Loucy (cell line): ENCODE measurements around the gene CLEC18C.

Experiments
- H2AFZ ChIP-seq: fragments of 200-600 bp; sonication (generic); 2 replicates; pipeline ENCODE4 v1.6.0; 2016; ENCODE audit warnings: antibody characterized with exemption, mild to moderate bottlenecking, low read length, moderate library complexity
- H3F3A ChIP-seq: fragments of 200-600 bp; 2 replicates; pipeline ENCODE4 v1.6.0; 2016; ENCODE audit warnings: antibody characterized with exemption, low read depth, mild to moderate bottlenecking
- H3K27me3 ChIP-seq: fragments of 200-600 bp; sonication (generic); 2 replicates; pipeline ENCODE4 v1.6.1; 2014; ENCODE audit warnings: low read length, mild to moderate bottlenecking; ENCODE audit not compliant: insufficient read depth, poor library complexity, severe bottlenecking
- H3K36me3 ChIP-seq: fragments of 200-600 bp; sonication (generic); 2 replicates; pipeline ENCODE4 v1.6.1; 2016; ENCODE audit warnings: low read length; ENCODE audit not compliant: insufficient read depth
- H3K4me1 ChIP-seq: fragments of 200-600 bp; sonication (generic); 2 replicates; pipeline ENCODE4 v1.5.1; 2014; ENCODE audit warnings: low read length, mild to moderate bottlenecking; ENCODE audit not compliant: insufficient read depth, poor library complexity, severe bottlenecking
- H3K4me2 ChIP-seq: fragments of 200-600 bp; sonication (generic); 2 replicates; pipeline ENCODE4 v1.6.0; 2014; ENCODE audit warnings: antibody characterized with exemption, low read length, low read depth, mild to moderate bottlenecking; ENCODE audit not compliant: poor library complexity, severe bottlenecking
- H3K4me3 ChIP-seq: fragments of 200-600 bp; sonication (generic); 2 replicates; pipeline ENCODE4 v1.5.1; 2014; ENCODE audit warnings: low read length, mild to moderate bottlenecking, mixed read lengths; ENCODE audit not compliant: poor library complexity, severe bottlenecking
- H3K79me2 ChIP-seq: fragments of 200-600 bp; sonication (generic); 2 replicates; pipeline ENCODE4 v1.6.1; 2014; ENCODE audit warnings: low read length; ENCODE audit not compliant: insufficient read depth
- H3K9ac ChIP-seq: fragments of 200-600 bp; sonication (generic); 2 replicates; pipeline ENCODE4 v1.6.0; 2014; ENCODE audit warnings: mild to moderate bottlenecking, low read depth, low read length, moderate library complexity; ENCODE audit not compliant: poor library complexity, severe bottlenecking
- H3K9me2 ChIP-seq: fragments of 200-600 bp; sonication (generic); replicated peaks from 2 replicates; pipeline ENCODE4 v1.6.1; 2016; ENCODE audit warnings: low read depth, low read length, mixed read lengths
- H3K9me3 ChIP-seq: fragments of 200-600 bp; sonication (generic); 2 replicates; pipeline ENCODE4 v1.6.1; 2014; ENCODE audit warnings: mild to moderate bottlenecking, antibody characterized with exemption, low read length, low read depth; ENCODE audit not compliant: insufficient read depth
- H4K20me1 ChIP-seq: fragments of 200-600 bp; sonication (generic); 2 replicates; pipeline ENCODE4 v1.6.0; 2014; ENCODE audit warnings: antibody characterized with exemption, low read length, mild to moderate bottlenecking; ENCODE audit not compliant: insufficient read depth, poor library complexity, severe bottlenecking
- EZH2phosphoT487 ChIP-seq: fragments of 200-600 bp; IDR thresholded peaks from 2 replicates; pipeline ENCODE4 v1.6.1; 2018; ENCODE audit warnings: antibody characterized with exemption, mild to moderate bottlenecking, moderate library complexity, borderline replicate concordance
- TF ChIP-seq, protein P1 (sequence below): fragments of 200-600 bp; sonication (generic); conservative IDR thresholded peaks from 2 replicates; pipeline ENCODE4 v1.5.1; 2014; ENCODE audit warnings: mild to moderate bottlenecking, antibody characterized with exemption, low read length

Gene CLEC18C

DNA sequence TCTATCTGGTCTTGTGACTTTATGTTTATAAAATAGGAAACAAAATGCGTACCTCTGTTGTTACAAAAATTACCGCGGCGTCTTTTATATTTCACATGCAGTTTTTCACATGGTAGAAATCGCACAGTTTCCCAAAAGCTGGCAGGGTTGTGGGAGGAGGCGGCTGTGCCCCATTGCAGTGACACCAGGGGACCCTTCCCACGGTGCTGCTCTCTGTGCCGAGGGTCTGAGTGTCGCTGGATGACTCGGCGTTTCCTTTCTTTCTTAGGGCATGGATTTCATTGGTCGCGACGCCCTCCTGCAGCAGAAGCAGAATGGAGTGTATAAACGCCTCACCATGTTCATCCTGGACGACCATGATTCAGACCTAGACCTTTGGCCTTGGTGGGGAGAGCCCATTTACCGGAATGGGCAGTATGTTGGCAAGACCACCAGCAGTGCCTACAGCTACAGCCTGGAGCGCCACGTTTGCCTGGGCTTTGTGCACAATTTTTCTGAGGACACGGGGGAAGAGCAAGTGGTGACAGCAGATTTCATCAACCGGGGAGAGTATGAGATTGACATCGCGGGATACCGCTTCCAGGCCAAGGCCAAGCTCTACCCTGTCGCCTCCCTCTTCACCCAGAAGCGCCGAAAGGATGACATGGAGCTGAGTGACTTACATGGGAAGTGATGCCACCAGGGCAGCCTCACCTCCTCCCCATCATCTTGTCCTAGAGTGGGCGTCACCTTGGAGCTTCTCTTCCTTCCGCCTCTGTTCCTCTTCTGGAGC is 17.2 kb upstream of the CLEC18C start:
- no peaks in the 10 kb centered on the region for H3K9me2 ChIP-seq
- H3F3A ChIP-seq = no peaks in the 10 kb centered on the region
- H3K9me3 ChIP-seq = no peaks in the 10 kb centered on the region
- no peak overlapping the region for H3K9ac ChIP-seq
- H3K27me3 ChIP-seq = no peaks in the 10 kb centered on the region
- no peak overlapping the region for H2AFZ ChIP-seq
- H4K20me1 ChIP-seq = no peaks in the 10 kb centered on the region
- TF ChIP-seq EZH2phosphoT487 = no peak
- TF ChIP-seq, protein P1, sequence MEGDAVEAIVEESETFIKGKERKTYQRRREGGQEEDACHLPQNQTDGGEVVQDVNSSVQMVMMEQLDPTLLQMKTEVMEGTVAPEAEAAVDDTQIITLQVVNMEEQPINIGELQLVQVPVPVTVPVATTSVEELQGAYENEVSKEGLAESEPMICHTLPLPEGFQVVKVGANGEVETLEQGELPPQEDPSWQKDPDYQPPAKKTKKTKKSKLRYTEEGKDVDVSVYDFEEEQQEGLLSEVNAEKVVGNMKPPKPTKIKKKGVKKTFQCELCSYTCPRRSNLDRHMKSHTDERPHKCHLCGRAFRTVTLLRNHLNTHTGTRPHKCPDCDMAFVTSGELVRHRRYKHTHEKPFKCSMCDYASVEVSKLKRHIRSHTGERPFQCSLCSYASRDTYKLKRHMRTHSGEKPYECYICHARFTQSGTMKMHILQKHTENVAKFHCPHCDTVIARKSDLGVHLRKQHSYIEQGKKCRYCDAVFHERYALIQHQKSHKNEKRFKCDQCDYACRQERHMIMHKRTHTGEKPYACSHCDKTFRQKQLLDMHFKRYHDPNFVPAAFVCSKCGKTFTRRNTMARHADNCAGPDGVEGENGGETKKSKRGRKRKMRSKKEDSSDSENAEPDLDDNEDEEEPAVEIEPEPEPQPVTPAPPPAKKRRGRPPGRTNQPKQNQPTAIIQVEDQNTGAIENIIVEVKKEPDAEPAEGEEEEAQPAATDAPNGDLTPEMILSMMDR = no peak
- H3K4me1 ChIP-seq = no peaks in the 10 kb centered on the region
- H3K79me2 ChIP-seq = no peaks in the 10 kb centered on the region
- no peak overlapping the region for H3K4me3 ChIP-seq
- no peak overlapping the region for H3K4me2 ChIP-seq
- peaks cover 91% of the 10 kb centered on the region for H3K36me3 ChIP-seq

DNA sequence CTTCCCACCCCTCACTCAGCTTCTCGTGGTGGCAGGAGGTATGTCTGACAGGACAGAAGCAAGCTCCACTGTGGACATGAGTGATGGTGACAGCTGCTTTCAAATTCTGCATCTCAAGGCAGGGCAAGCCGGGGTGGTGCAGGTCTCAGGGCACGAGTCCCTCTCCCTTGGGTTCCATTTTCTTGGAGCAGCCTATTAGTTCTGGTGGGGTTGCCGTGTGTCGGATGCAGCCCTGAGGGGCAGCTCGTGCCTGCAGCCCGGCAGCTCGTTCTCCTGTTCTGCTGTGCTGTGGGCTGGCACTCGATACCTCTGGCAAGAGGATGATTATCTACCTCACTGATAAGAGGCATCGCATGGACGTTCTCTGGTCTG is 16.5 kb upstream of the CLEC18C start:
- Histone ChIP-seq H3K27me3 (no peaks in the 10 kb centered on the region), H3K79me2 (no peaks in the 10 kb centered on the region), H3K36me3 (peaks cover 91% of the 10 kb centered on the region; the same call in 1 of the 2 replicates), H3K9me2 (no peaks in the 10 kb centered on the region), H3K4me2 (no peak overlapping the region), H4K20me1 (no peaks in the 10 kb centered on the region), H3K9ac (no peak overlapping the region), H3K9me3 (no peaks in the 10 kb centered on the region), H3F3A (no peaks in the 10 kb centered on the region), H3K4me1 (no peaks in the 10 kb centered on the region), H3K4me3 (no peak overlapping the region), H2AFZ (no peak overlapping the region)
- TF ChIP-seq, protein P1 = no peak
- no peak for TF ChIP-seq EZH2phosphoT487

DNA sequence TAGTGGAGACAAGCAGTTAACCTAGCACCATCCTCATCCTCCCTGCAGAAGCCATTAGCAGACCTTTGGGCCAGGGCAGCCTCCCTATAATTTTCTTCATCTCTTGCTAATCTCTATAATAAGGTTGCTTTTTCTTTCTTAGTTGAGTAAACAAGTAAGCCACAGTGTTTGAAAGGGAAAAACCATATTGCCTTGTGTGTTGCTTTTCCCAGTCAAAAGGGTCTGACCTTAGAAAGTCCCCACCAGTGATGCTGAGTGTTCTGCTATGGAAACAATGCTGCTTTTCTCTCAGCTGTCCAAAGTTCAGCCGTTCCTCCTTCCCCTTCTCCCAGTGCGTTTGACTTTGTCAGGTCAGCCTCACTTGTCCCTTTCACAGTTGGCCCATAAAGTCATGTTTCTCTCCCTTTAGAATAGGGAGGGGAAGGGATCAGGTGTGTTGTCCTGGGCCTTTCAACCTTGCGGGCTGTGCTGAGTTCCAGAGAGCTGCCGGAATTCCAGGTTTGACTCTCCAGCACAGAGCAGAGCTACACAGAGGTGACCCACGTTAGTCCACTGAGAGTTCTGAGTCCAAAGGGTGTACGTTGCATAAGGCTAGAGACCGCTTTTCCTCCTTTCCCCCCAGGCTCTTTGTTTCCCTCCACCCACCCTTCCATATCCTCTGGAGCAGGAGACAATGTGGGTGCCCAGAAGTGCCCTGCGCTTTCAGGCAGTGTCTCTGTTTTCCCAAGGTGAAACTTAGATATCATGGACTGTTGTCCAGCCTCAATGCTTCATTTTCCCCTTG is 15.9 kb upstream of the CLEC18C start:
- Histone ChIP-seq H2AFZ (no peak overlapping the region), H3K4me1 (no peaks in the 10 kb centered on the region), H3F3A (no peaks in the 10 kb centered on the region), H3K27me3 (no peaks in the 10 kb centered on the region), H3K9me3 (no peaks in the 10 kb centered on the region), H3K4me2 (no peak overlapping the region), H3K36me3 (peaks cover 91% of the 10 kb centered on the region; the same call in 1 of the 2 replicates), H3K4me3 (no peak overlapping the region), H3K79me2 (no peaks in the 10 kb centered on the region), H4K20me1 (no peaks in the 10 kb centered on the region), H3K9me2 (no peaks in the 10 kb centered on the region), H3K9ac (no peak overlapping the region)
- TF ChIP-seq, protein P1 = no peak
- no peak for TF ChIP-seq EZH2phosphoT487
